ELF-1 (cell line): Measurements from ENCODE around the gene PRKACG.
"Not testable (repeated sequence)": the region's sequence is repeated elsewhere in the genome, so short reads cannot be mapped to it uniquely, and the experiment has no call there.

Source experiments
- DNase-seq: peaks from one replicate; pipeline ENCODE4 v3.0.0-alpha.2; 2016; ENCODE audit warnings: low read depth, low spot score

The PRKACG gene

DNA sequence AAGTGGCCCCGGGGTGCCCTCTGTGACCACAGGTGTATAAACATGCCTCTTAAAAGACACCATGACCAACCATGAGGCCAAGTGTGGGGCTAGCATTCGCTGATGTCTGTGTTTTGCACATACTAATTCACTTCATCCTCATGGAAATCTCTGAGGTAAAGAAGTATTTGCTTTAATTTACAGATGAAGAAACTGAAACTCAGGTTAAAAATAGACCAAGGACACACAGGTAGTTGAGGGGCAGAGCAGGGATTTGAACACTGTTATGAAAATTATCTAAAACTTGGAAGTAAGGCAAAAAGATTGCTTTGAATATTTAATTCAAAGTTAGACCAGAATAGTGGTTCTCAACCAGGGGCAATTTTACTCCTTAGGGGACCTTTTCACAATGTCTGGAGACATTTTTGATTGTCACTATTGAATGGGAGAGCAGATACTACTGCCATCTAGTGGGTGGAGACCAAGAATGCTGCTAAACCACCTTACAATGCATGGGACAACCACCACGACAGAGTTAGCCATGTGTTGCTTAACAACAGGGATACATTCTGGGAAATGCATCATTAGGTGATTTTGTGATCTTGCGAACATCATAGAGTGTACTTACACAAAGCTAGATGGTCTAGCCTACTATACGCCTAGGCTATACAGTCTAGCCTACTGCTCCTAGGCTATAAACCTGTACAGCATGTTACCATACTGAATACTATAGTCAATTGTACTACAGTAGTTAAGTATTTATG, 13.6 kb upstream of the PRKACG start:
- DNase-seq = peak; percentile 32

GRCh38 chr9:69023650-69024049, 9.7 kb upstream of the PRKACG start:
- DNase-seq = no peak

DNA sequence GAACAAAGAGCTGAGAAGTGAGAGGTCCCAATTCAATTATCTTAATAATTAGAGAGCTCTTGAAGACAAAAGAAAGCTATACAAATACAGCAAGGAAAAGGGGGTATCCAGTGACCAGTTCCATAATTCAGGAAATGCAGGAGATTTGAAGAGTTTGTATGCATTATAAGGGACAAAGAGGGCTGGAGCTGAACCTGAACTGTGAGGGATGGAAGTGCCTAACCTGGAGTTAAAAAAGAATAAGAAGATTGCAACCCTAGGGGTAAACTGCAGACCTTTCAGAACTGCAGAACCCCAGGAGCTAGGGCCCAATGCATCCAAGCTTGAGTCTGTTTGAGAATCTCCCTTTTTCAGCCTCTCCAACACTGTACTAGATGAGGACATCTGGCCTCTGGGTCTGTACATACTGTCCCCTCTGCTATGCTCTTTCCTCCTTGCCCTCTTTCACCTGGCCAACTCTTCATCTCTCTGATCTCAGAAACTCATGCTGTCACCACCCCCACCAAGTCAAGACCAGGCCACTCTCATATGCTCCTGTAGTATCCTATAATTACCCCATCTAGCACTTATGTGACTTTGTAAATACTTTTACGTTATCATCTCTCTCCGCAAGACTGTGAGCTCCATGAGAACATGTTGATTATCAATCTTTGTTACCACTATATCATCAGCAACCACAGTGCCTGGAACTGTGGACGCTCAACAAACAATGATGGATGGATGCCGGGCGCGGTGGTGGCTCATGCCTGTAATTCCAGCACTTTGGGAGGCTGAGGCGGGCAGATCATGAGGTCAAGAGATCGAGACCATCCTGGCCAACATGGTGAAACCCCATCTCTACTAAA, 6.6 kb upstream of the PRKACG start:
- DNase-seq = no peak

DNA sequence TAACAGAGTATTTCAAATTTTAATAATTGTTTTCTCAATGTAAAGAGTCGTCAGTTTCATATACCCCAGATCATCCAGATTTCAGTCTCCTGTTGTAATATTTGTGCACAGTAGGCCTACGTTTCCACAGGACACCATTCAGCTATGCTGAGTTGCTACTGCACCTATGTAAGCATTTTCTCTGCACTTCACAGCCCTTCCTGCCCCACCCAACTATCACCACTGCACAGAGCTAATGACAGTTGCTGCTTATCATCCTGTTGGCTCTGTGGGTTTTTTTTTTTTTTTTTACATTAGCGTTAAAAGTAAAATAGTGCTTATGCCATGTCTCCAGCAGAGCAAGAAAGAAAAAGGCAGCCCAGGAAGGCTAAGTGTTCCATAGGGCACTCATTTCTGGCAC, 5.9 kb upstream of the PRKACG start:
- no peak for DNase-seq

DNA sequence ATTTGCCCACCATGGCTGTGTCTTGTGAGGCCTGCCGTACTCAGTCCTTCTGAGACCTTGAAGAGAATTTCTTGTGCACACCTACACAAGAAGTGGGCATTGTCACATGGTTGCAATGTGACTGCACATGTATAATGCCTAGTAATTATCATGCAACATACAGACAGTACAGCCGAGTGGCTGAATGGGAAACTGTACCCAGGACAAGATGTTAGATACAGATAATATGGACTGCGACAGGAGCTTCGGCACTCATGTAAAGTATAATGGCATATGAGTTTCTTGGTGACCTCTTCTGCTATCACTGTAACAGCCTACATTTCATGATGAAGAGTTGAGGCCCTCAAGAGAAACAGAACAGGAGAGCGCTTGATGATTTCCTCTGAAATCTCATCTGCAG, 4.8 kb upstream of the PRKACG start:
- DNase-seq = no peak

DNA sequence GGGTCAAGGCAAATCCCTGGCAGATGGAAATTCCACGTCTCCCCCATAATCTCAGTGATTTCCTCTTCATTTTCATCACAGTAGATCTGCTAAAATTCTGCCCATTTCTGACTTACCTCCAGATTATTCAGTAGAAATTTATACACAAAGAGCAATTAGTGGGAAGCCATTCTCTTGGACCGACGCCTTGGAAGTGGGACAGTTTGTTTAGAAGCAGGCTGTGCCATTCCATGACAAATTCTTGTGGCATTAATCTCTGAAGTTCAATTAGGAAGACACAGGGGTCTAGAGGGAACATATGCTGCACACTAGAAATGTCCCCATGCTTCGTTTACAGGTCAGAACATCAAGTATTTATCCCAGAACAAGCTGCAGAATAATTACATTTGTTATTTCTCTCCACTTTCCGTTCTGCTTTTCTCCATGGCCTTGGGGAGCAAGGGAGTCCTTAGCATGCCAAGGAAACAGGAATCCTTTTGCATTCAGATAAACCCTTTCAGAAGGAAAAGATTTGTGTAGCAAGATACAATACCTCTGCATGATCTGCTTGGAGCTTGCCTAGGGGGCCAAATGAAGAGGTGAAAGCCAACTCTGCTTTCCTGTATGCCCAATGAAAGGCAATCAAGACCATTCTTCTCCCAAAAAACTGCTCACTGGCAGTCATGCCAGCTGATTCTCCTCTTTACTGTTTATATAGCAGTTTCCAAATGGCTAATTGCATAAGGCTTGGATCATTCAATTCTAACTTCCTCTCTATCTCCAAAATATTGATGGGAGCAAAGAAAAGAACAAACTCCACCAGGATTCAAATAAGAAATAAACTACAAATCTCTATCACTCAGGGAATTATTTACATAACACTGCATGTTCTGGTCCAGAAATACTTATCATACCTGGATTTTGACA, 2.5 kb upstream of the PRKACG start:
- DNase-seq = no peak

DNA sequence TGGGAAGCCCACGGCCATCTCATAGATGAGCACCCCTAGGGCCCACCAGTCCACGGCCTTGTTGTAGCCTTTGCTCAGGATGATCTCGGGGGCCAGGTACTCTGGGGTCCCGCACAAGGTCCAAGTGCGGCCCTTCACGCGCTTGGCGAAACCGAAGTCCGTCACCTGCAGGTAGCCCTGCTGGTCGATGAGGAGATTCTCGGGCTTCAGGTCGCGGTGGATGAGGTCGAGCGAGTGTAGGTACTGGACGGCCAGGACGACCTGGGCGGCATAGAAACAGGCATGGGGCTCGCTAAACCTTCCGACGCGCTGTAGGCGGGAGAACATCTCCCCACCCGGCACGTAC, 558 bp downstream of the PRKACG start:
- DNase-seq = no peak

GRCh38 chr9:69012696-69013381, 1.1 kb downstream of the PRKACG start:
- no peak for DNase-seq

DNA sequence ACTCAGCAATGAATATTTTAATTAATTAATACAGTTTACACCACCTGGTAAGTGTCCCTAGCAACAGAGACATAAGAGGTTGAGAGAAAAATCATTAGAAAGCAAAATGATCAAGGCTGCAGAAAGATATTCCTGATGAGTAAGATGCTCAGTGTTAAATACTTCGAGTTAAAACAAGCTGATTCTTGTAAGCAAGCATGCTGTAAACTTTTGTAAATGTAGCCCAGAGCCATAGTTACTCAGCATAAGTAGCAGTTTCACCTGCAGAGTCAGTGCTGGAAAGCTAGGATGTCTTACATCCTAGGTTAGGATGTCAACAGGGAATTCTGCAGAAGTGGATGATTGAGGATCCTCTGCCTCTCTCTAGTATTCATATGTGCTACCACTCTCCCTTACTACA, 4.2 kb downstream of the PRKACG start:
- DNase-seq = no peak

DNA sequence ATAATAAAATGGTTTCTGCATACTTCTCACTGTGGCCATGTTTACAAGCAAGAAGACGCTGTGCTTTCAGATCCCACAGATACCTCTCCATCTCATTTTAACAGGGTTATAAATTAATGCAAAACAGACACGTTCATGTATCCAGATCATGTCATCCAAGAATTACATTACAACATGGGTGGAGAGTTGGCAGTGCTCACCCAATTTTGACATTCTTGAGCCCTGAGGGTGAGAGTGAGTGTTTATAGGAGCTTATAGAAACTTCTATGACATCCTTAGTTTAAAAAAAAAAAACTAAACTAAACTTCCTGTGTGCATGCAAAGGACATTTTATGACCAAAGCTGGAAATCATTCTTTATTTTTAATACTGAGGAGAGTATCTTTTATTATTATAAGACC, 9.1 kb downstream of the PRKACG start:
- DNase-seq = no peak

- DNase-seq = no peak
Measured at GRCh38 chr9:69003051-69003450, 10.9 kb downstream of the PRKACG start.

- no peak for DNase-seq
Measured at GRCh38 chr9:69001921-69002320, 12.0 kb downstream of the PRKACG start.

GRCh38 chr9:68999393-69000105, 14.4 kb downstream of the PRKACG start:
- peak; percentile 79 for DNase-seq

GRCh38 chr9:68998812-68999211, 15.1 kb downstream of the PRKACG start:
- DNase-seq = no peak

DNA sequence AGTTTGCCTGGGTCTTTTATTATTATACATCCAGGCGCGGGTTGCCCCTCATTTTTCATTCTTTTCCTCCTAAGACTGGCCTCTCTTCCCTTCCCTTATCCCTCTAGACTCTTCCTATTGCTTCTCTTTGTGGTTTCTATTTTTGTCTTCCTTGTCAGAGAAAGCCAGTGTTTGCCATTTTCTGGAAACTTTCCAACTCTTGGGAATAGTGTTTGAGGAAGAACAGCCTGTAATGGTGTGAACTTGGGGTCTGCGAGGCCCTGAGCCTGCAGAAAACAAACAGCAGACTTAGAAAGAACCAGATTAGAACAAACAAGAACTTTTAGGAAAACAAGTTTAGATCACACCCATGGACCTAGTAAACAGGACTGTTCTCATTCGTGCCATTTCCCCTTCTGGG, 15.5 kb downstream of the PRKACG start:
- no peak for DNase-seq

GRCh38 chr9:68997666-68998065, 16.2 kb downstream of the PRKACG start:
- no peak for DNase-seq

DNA sequence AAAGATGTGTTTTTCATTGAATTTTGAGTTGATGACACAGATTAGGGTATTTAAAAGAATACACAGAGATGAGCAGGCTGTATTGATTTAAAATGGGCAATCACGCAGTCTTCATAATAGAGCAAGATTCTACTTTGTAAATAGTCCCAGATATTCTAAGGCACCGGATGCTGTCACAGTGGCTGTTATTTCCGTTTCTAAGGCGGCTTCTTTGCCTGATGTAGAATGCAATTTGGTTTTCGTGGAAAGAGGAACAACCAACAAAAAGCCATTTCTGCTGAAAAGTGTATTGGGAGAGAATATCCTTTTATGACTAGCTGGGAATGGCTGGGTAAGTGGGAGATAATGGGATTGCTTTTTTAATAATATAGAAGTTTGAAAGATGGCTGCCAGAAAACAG, 17.5 kb downstream of the PRKACG start:
- DNase-seq = no peak

DNA sequence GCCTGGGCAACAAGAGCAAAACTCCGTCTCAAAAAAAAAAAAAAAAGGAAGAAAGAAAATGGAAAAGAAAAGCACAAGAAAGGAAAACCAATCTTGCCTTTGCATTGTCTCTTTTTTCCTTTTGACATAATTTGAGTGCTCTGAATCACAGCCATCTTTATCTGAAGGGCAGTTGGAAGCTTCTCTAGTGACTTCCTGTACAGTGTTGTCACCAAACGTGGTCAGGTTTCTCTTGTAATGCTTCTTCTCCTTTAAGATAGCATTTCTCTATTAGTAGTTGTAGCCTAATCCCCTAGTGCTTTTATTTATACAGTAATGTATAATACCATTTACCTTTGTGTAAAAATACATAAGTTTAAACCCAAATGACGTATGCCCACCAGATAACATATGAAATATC, 18.1 kb downstream of the PRKACG start:
- no peak for DNase-seq

DNA sequence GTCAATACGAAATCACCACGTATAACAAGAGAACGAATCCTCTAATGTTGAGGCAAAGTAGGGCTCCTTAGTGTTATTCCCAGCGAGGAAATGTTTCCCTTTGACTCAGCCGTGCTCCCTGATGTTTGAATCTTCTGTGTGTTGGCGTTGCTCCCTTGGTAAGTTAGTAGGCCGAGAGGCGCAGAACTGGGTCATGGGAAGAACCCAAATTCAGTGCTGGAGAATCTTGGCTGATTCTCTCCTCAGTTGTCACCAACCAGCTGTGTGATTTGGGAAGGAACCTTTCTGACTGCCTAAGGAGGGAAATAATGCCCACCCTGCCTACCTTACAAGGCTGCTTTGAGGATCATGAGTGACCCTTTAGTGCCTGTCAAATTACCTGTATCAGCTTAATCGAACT, 22.5 kb downstream of the PRKACG start:
- DNase-seq = no peak

GRCh38 chr9:68986949-68987348, 27.0 kb downstream of the PRKACG start:
- DNase-seq = not testable (repeated sequence)
